HG03196 (cell line): ENCODE results near the gene TBC1D14.
"Not testable (repeated sequence)": the region's sequence is repeated elsewhere in the genome, so short reads cannot be mapped to it uniquely, and the experiment has no call there.

Source experiments
- ATAC-seq: cut with Tn5 transposase; IDR thresholded peaks from one replicate; pipeline ENCODE4 v1.9.1; 2021; ENCODE audit not compliant: unreplicated experiment

Gene TBC1D14

GRCh38 chr4:6967846-6968340 lies 58.3 kb downstream of the TBC1D14 start:
- ATAC-seq, result no peak

- no peak for ATAC-seq
These were observed 58.9 kb downstream of the TBC1D14 start for GRCh38 chr4:6968496-6968895.

- ATAC-seq, result no peak
These were observed 60.5 kb downstream of the TBC1D14 start for GRCh38 chr4:6969826-6970800.

GRCh38 chr4:6971536-6972374 lies 62.1 kb downstream of the TBC1D14 start:
- ATAC-seq, result no peak

GRCh38 chr4:6972375-6972650 lies 62.7 kb downstream of the TBC1D14 start:
- ATAC-seq, result no peak

DNA sequence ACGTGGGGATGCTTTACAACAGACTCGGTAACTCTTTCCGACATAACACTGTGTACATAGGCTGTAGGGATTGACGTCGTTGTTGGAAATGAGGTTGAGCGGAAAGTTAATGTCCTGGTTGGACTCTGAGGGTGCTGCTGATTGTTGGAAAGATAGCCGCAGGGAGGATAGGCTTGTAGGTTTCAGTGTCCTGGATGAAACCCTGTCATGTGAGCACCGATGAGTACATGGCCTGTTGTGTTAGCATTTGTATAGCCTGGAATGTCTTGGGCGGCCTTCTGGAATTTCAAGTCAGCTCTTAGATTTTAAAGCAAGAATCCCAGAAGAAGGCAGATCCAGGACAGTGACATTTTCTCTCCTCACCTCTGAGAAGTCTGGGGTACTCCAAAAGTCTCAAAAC lies 63.3 kb downstream of the TBC1D14 start:
- no peak for ATAC-seq

- no peak for ATAC-seq
These were observed 64.7 kb downstream of the TBC1D14 start for GRCh38 chr4:6974138-6974848.

- ATAC-seq, result not testable (repeated sequence)
These were observed 68.2 kb downstream of the TBC1D14 start for GRCh38 chr4:6977846-6978245.

- ATAC-seq, result no peak
These were observed 74.0 kb downstream of the TBC1D14 start for GRCh38 chr4:6983544-6984142.

DNA sequence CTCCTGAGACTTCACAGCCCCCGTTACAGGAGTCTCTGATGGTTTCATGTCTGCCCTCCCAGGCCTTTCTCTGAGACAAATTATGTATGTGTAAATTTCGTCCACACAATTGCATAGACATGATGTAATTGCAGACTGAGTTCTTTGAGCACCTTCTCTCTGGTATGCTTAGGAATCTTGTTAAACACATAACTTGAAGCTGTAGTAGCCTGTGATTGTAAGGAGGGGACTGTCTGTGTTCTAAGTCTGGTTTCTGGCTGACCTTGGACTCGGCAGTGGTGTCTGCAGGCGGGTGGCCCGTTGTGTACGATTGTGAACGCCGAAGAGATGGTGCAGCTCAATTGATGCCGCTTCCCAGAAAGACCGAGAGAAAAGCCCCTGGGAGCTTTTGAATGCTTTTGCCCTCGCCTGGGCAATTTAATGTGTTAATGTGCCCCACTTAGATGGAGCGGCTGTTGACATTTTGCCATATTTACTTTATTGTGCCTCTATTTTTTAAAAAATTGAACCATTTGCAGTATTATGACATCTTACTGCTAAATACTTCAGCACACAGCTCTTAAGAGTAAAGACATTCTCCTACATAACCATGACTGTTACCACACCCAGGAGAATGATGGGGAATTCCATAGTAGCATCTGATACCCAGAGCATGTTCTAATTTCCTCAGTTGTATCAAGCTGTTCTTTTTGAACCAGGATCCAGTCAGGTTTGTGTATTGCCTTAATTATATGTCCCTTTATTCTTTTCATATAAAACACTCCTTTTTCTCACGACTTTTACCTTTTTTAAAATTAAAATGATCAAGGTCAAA lies 75.2 kb downstream of the TBC1D14 start:
- ATAC-seq, result no peak

- ATAC-seq, result peak; percentile 28
These were observed 76.6 kb downstream of the TBC1D14 start for GRCh38 chr4:6986072-6986780.

DNA sequence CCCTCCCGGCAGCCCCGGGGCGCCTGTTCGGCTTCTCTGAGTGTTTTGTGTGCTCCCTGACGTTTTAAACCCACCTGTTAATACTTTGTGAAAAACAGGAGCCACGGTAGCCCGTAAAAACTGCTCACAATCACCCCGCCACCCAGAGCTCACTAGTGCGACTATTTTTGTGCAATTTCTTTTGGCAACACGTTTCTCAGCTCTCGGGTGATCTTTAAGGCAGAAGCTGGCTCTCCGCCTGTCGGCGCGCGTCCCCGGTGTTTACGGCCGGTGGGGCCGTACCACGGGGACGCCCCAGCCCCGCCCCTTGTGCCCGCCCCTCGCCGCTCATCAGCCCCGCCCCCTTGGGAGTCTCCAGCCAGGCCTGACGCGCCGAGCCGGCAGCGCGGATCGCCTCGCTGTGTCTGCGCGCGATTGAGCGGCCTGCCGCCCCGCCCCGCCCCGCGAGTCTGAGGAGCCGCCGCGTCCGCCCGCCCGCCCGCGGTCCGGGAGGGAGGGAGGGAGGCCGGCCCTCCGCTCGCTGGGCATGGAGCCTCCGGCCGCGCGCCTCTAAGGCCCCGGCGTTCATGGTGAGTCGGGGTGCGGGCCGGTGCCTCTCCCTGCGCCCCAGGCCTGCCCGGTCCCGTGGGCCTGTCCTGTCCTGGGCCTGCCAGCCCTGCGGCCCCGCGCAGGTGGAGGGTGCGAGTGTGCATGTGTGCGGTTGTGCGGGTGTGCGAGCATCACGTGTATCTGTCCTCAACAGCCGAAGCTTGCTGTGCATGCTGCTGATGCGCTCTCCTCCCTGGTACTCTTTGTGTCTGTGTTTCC lies 77.4 kb downstream of the TBC1D14 start:
- peak; percentile 69 for ATAC-seq

DNA sequence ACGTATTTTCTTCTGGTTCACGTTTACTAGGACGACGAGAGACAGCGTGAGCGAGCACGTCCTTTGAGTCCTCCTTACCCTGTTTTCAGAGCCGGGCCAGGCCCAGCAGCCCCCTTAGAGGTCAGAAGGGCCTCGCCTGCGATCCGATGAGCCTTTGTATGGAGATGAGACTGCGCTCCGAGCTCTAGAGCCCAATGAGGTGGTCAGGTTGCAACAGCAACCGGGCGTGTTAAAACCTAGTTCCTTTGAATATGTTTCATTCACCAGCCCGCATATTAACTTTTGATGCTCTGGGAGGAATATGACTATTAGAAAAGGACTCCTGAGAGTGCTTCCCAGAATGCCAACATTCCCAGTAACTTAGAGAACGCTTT lies 77.9 kb downstream of the TBC1D14 start:
- ATAC-seq, result peak; percentile 3

DNA sequence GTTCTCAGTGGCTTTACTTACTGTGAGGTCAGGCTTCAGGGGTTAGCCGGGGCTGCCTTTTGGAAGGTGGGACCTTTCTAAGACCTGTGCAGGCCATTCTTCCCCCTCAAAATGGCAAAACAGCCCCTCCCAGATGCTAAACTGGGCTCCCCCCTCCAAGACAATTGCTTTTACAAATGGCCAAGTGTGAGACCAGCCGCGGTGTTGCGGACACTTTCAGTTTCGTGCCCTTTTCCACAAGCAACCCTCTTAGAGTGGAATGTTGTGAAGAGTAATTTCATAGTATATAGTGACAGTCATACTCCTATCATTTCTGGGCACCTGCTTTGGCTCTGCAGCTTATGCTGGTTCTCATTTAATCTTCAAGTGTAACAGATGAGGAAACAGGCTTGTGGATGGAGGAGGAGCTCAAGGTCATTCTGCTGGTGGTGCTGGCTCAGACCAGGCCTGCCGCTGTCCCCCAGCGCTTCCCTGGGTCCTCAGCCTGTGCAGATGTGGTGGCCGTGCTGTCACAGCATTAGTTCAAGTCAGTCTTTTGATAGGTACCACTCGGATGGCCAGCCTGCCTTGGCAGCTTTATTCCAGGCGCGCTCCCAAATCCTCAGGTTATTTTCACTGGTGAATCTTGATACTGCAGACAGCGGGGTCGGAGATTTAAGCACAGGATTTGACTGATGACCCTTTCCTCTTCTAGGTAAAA lies 78.5 kb downstream of the TBC1D14 start:
- ATAC-seq, result no peak

- no peak for ATAC-seq
These were observed 79.8 kb downstream of the TBC1D14 start for GRCh38 chr4:6989331-6989923.

DNA sequence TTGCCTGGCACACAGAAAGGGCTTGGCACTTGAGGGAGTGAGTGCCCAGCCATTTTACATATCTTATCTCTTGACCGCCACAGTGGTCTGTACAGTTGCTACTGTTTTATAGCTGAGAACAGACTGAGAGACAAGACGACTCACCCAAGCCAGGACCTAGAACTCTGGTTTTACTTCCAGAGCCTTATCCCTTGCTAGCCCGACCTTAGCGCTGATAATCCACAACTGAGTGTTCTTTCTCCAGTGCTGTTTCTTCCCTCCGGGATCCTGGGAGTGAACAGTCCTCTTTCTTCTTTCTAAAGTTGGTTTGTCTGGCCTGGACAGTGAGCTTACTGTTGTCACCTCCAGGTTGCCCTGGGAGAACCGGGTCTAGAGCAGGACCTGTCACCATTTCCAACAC lies 81.0 kb downstream of the TBC1D14 start:
- ATAC-seq, result no peak

DNA sequence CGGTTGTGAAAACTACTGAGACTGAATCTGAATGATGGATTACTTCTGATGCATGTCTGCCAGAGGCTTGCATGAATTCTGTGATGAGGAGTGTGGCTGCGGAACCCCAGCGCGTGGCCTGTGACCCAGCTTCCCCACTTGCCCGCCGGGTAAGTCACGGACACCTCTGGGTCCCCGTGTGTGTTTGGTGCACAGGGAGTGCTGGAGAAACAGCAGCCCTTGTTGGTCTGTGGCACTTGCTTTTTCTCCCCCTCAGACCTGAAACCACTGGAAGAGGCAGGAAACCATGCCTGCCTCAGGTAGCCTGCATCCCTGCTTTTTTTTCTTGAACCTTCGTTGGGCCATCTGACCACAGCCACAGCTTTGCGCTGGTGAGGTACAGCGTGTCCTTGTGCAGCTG lies 81.6 kb downstream of the TBC1D14 start:
- no peak for ATAC-seq
